Measurements from ENCODE around the gene DIPK1B. TPM values are rescaled to one million over a fixed set of nuclear protein-coding genes. Genes with fewer than 3 reads are reported as not detected.

The DIPK1B gene
- total RNA-seq, 4 donors from 2014 or later: 7.1 to 13.5 (median 9.5) TPM

- intact Hi-C loops (cut with DNase I; ENCODE audit: low total_unique reads): no loop called here
- no peak overlapping the region for H3K4me3 ChIP-seq (ENCODE audit: low read depth, poor library complexity, severe bottlenecking)
- TF ChIP-seq POLR2A (IDR thresholded peaks at IDR 0.05) (no peak), CTCF (IDR thresholded peaks at IDR 0.05) (no peak)
- DNase-seq (ENCODE audit: low spot score in 2 of 2): no peak
- 84 to 87% methylated on average over 18 of the region's 18 CpGs for WGBS, 2 donors
Observed at GRCh38 chr9:136756836-136757235, 44.5 kb downstream of the DIPK1B start.

DNA sequence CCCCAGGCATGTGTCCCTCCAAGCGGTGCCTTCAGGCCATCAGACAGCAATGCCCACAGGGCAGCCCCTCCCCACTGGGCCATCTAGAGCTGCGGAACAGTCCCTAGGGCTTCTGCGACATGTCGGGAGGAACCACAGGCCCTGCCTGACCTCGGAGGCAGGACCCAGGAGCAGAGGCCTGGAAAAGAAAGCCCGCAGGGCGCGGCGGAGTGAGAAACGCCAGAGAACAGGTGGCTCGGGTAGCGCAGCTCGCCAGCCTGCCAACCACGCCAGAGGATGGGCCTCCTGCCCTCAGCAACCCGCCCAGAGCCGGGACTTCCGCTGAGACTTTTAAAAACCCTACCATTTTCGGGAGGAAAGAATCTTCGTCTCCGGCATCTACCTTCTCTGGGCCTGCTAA lies 45.0 kb downstream of the DIPK1B start:
- intact Hi-C loops (cut with DNase I; ENCODE audit: low total_unique reads): no loop called here
- no peak overlapping the region for H3K4me3 ChIP-seq (ENCODE audit: low read depth, poor library complexity, severe bottlenecking)
- TF ChIP-seq CTCF (IDR thresholded peaks at IDR 0.05) (no peak), POLR2A (IDR thresholded peaks at IDR 0.05) (no peak)
- 83 to 86% methylated on average over 15 to 16 of the region's 20 CpGs for WGBS, 2 donors
- DNase-seq (ENCODE audit: low spot score in 2 of 2): no peak

GRCh38 chr9:136757751-136758140 lies 45.4 kb downstream of the DIPK1B start:
- H3K4me3 ChIP-seq (ENCODE audit: low read depth, poor library complexity, severe bottlenecking): no peak overlapping the region
- TF ChIP-seq CTCF (IDR thresholded peaks at IDR 0.05) (no peak), POLR2A (IDR thresholded peaks at IDR 0.05) (no peak)
- 52 to 80% methylated on average over 3 to 11 of the region's 20 CpGs for WGBS, 2 donors
- DNase-seq (ENCODE audit: low spot score in 2 of 2): no peak
- intact Hi-C loops (cut with DNase I; ENCODE audit: low total_unique reads): no loop called here

GRCh38 chr9:136759001-136759400 lies 46.6 kb downstream of the DIPK1B start:
- TF ChIP-seq POLR2A (IDR thresholded peaks at IDR 0.05): no peak
- TF ChIP-seq CTCF (IDR thresholded peaks at IDR 0.05): no peak
- intact Hi-C loops (cut with DNase I; ENCODE audit: low total_unique reads): no loop called here
- 78 to 100% methylated on average over 6 to 8 of the region's 9 CpGs for WGBS, 2 donors
- no peak for DNase-seq (ENCODE audit: low spot score in 2 of 2)
- H3K4me3 ChIP-seq (ENCODE audit: low read depth, poor library complexity, severe bottlenecking): no peak overlapping the region

DNA sequence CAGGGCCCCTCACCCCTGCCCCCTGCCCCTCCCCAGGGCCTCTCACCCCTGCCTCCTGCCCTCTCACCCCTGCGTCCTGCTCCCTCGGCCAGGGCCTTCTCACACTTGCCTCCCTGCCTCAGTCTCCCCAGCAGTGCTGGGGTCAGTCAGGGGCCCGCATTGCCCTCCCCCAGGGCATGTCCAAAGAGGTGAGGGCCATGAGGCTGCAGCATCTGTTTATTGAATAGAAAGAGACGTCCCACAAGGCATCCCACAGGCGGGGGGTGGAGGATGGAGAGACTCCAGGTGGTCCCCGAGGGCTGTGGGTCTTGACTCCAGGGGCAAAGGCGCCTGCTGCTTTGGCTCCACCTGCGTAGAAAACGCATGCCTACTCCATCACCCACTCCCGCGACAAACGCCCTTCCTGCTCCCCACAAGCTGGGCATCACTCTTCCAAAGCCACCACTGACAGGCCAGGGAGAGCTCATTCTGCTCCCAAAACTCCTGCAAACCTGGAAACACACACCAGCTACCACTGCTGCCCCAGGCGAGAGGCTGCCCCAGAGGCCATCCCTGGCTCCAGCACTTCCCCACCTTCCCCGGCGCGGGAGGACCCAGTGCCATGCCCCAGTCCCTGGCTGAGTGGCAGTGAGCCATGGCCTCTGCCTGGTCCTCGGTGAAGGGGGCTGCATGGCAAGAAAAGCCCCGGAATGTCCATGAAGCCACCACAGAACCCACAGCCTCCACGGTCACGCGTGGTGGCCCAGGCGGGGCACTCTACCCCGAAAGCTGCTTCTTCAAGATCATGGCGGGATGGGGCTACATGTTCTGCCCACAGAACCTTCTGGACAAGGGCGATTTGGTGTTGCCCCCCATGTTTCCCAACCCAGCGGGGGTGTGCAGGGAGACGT lies 47.3 kb downstream of the DIPK1B start:
- WGBS, 2 donors: 75 to 82% methylated on average over 23 to 26 of the region's 27 CpGs
- intact Hi-C loops (cut with DNase I; ENCODE audit: low total_unique reads): no loop called here
- no peak for TF ChIP-seq CTCF (IDR thresholded peaks at IDR 0.05)
- TF ChIP-seq POLR2A (IDR thresholded peaks at IDR 0.05): no peak
- H3K4me3 ChIP-seq (ENCODE audit: low read depth, poor library complexity, severe bottlenecking): no peak overlapping the region
- DNase-seq (ENCODE audit: low spot score in 2 of 2): no peak
